HEK293T (cell line): Measurements from ENCODE around the gene ALDH3A2.

Experiments used
- CTCF ChIA-PET: fragments of 350-600 bp; formaldehyde crosslinking; extraction: SDS; loops from one replicate; lab custom pipeline; 2021; ENCODE audit warnings: antibody characterized with exemption, inconsistent platforms; lab: Yijun Ruan, JAX
- POLR2A ChIA-PET: fragments of 350-600 bp; formaldehyde crosslinking; extraction: SDS; loops from one replicate; lab custom pipeline; 2020; ENCODE audit warnings: antibody characterized with exemption, inconsistent platforms; lab: Yijun Ruan, JAX
- DNase-seq: peaks from one replicate; pipeline ENCODE4 v3.0.0; 2012; ENCODE audit warnings: mixed read lengths; ENCODE audit errors: extremely low spot score
- ARNT ChIP-seq: fragments of 450-650 bp; IDR thresholded peaks from 2 replicates; pipeline ENCODE4 v1.6.1; 2017; ENCODE audit warnings: mild to moderate bottlenecking
- BHLHE40 ChIP-seq: fragments of 450-650 bp; IDR thresholded peaks from 2 replicates; pipeline ENCODE4 v1.6.1; 2016; ENCODE audit warnings: mild to moderate bottlenecking, moderate library complexity, borderline replicate concordance
- CTBP1 ChIP-seq: fragments of 450-650 bp; IDR thresholded peaks from 2 replicates; pipeline ENCODE4 v1.6.1; 2016; ENCODE audit warnings: borderline replicate concordance
- ELF4 ChIP-seq: fragments of 450-650 bp; IDR thresholded peaks from 2 replicates; pipeline ENCODE4 v1.6.1; 2017; ENCODE audit warnings: antibody characterized with exemption
- FOXA1 ChIP-seq: fragments of 450-650 bp; IDR thresholded peaks from 2 replicates; pipeline ENCODE4 v1.6.1; 2016; ENCODE audit warnings: mild to moderate bottlenecking
- FOXK2 ChIP-seq: fragments of 450-650 bp; IDR thresholded peaks from 2 replicates; pipeline ENCODE4 v1.6.1; 2016; ENCODE audit warnings: mild to moderate bottlenecking
- FOXM1 ChIP-seq: fragments of 450-650 bp; IDR thresholded peaks from 2 replicates; pipeline ENCODE4 v1.6.1; 2017; ENCODE audit warnings: mild to moderate bottlenecking, borderline replicate concordance
- HDGF ChIP-seq: fragments of 450-650 bp; IDR thresholded peaks from 2 replicates; pipeline ENCODE4 v1.6.1; 2017; ENCODE audit warnings: antibody characterized with exemption, borderline replicate concordance
- L3MBTL2 ChIP-seq: fragments of 450-650 bp; conservative IDR thresholded peaks from 2 replicates; pipeline ENCODE4 v1.6.1; 2016; ENCODE audit warnings: mild to moderate bottlenecking
- LEF1 ChIP-seq: fragments of 450-650 bp; IDR thresholded peaks from 2 replicates; pipeline ENCODE4 v1.6.1; 2017; ENCODE audit warnings: mild to moderate bottlenecking, borderline replicate concordance
- NFRKB ChIP-seq: fragments of 450-650 bp; IDR thresholded peaks from 2 replicates; pipeline ENCODE4 v1.6.1; 2016; ENCODE audit warnings: mild to moderate bottlenecking, moderate library complexity
- PKNOX1 ChIP-seq: fragments of 450-650 bp; IDR thresholded peaks from 2 replicates; pipeline ENCODE4 v1.6.1; 2016
- SP1 ChIP-seq: fragments of 450-650 bp; IDR thresholded peaks from 2 replicates; pipeline ENCODE4 v1.6.1; 2017
- SUZ12 ChIP-seq: fragments of 450-650 bp; IDR thresholded peaks from 2 replicates; pipeline ENCODE4 v1.6.1; 2016; ENCODE audit warnings: mild to moderate bottlenecking
- TARDBP ChIP-seq: fragments of 450-650 bp; IDR thresholded peaks from 2 replicates; pipeline ENCODE4 v1.6.1; 2016
- ZNF384 ChIP-seq: fragments of 450-650 bp; IDR thresholded peaks from 2 replicates; pipeline ENCODE4 v1.6.1; 2016

Gene ALDH3A2

GRCh38 chr17:19654896-19655295 is 6.3 kb downstream of the ALDH3A2 start:
- ChIA-PET POLR2A (interaction anchor here (1.0 kb wide), 1 partner anchor 83 kb away, joined by 3 read pairs; no protein-coding TSS in a partner anchor), CTCF (interaction anchor here (1.5 kb wide), 1 partner anchor 10 kb away, joined by 3 read pairs; no protein-coding TSS in a partner anchor)
- TF ChIP-seq FOXM1 (no peak), ZNF384 (no peak), BHLHE40 (no peak), LEF1 (no peak)
- DNase-seq = no peak

GRCh38 chr17:19656336-19656735 is 7.8 kb downstream of the ALDH3A2 start:
- POLR2A ChIA-PET = interaction anchor here (0.9 to 2.8 kb wide), 3 partner anchors 8 to 279 kb away, joined by 3 to 14 read pairs (median 3); partner anchors contain the start of gene ALDH3A2
- CTCF ChIA-PET = interaction anchor here (1.1 to 1.6 kb wide), 2 partner anchors 15 to 88 kb away, joined by 3 read pairs; no protein-coding TSS in a partner anchor
- TF ChIP-seq SUZ12 (no peak), CTBP1 (no peak), ELF4 (no peak), FOXK2 (no peak), BHLHE40 (no peak), FOXA1 (no peak)
- no peak for DNase-seq

GRCh38 chr17:19656851-19657581 is 8.5 kb downstream of the ALDH3A2 start:
- TF ChIP-seq SUZ12 = no peak
- TF ChIP-seq SP1 = no peak
- TF ChIP-seq FOXK2 = no peak
- no peak for TF ChIP-seq CTBP1
- TF ChIP-seq BHLHE40 = no peak
- TF ChIP-seq LEF1 = no peak
- TF ChIP-seq L3MBTL2 = no peak
- no peak for TF ChIP-seq FOXA1
- no peak for TF ChIP-seq HDGF
- CTCF ChIA-PET = interaction anchor here (1.1 to 1.6 kb wide), 2 partner anchors 15 to 88 kb away, joined by 3 read pairs; no protein-coding TSS in a partner anchor
- no peak for DNase-seq
- POLR2A ChIA-PET = interaction anchor here (2.8 kb wide), 1 partner anchor 9 kb away, joined by 14 read pairs; the partner anchor contains the start of gene ALDH3A2

GRCh38 chr17:19659366-19660177 is 11.0 kb downstream of the ALDH3A2 start:
- DNase-seq = no peak
- CTCF ChIA-PET = interaction anchor here (1.1 kb wide), 1 partner anchor 102 kb away, joined by 4 read pairs; no protein-coding TSS in a partner anchor
- POLR2A ChIA-PET = interaction anchor here (4.4 kb wide), 1 partner anchor 11 kb away, joined by 34 read pairs; the partner anchor contains the start of gene ALDH3A2

GRCh38 chr17:19660219-19660870 is 11.8 kb downstream of the ALDH3A2 start:
- no peak for TF ChIP-seq TARDBP
- no peak for TF ChIP-seq ZNF384
- no peak for TF ChIP-seq NFRKB
- TF ChIP-seq FOXA1 = no peak
- TF ChIP-seq ARNT = no peak
- no peak for TF ChIP-seq FOXK2
- no peak for TF ChIP-seq CTBP1
- TF ChIP-seq BHLHE40 = no peak
- no peak for TF ChIP-seq LEF1
- TF ChIP-seq HDGF = no peak
- no peak for DNase-seq
- ChIA-PET POLR2A (interaction anchor here (4.4 kb wide), 1 partner anchor 12 kb away, joined by 34 read pairs; the partner anchor contains the start of gene ALDH3A2), CTCF (interaction anchor here (1.1 kb wide), 1 partner anchor 102 kb away, joined by 4 read pairs; no protein-coding TSS in a partner anchor)

More at GRCh38 chr17:19659366-19660177, 11.0 kb downstream of the ALDH3A2 start:
- TF ChIP-seq PKNOX1 (peak; percentile 61; the same call in 1 of the 2 replicates), ELF4 (no peak)

- no peak for TF ChIP-seq LEF1
- TF ChIP-seq BHLHE40 = no peak
- no peak for TF ChIP-seq PKNOX1
- TF ChIP-seq SUZ12 = no peak
- TF ChIP-seq FOXA1 = no peak
- no peak for TF ChIP-seq HDGF
- no peak for TF ChIP-seq ARNT
- TF ChIP-seq CTBP1 = no peak
- TF ChIP-seq FOXK2 = no peak
- TF ChIP-seq ZNF384 = no peak
- TF ChIP-seq L3MBTL2 = no peak
- TF ChIP-seq TARDBP = no peak
- TF ChIP-seq NFRKB = no peak
- TF ChIP-seq SP1 = no peak
- TF ChIP-seq FOXM1 = no peak
- no peak for TF ChIP-seq ELF4
- no peak for DNase-seq
- CTCF ChIA-PET = interaction anchor here (0.9 kb wide), 1 partner anchor 102 kb away, joined by 3 read pairs; no protein-coding TSS in a partner anchor
- POLR2A ChIA-PET = interaction anchor here (4.4 kb wide), 1 partner anchor 13 kb away, joined by 34 read pairs; the partner anchor contains the start of gene ALDH3A2
These were observed 12.6 kb downstream of the ALDH3A2 start for GRCh38 chr17:19661121-19661520.
